Measurements from ENCODE around the gene DHRS12.

DNA sequence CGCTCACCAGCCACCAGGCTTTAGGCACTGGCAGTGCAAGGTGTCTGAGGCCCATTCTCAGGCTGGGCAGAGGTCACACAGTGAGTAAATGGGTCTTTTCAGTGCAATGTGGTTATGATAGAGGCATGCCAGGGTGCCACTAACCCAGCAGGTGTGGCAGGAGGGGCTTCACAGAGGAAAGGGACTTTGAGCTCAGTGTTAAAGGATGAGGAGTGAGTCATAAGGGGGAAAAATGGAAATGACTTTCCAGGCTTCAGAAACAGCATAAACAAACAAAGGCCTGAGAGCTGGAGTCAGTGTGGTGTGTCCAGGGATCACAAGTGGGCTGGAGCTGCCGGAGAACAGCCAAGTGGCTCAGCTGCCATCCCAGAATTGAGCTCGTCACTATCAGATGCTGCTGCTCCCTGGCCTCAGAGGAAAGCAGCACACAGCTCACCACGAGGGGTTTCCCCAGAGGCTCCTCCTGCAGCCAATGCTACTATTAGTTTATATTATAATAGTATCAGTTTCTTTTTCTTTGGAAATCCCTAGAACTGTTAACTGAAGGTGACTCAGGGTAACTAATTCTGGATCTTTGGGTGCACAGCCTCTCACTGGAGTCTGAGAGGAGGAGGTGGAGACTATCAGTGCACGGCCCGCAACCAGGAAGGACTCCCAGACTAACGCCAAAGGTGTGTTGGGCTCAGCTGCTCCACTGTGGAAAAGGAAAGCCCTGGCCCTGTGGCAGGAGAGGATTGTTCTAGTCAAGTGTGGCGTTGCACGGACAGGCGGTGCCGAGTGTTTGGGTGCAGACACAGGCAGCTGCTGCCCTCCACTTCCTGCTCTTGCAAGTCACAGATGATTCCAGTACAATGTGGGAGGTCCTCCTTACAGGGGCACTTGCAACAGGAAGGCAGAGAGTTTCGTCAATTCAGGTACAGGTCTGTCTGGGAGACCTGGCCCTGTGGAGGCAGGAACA is 39.5 kb downstream of the DHRS12 start:
- no peak for TF ChIP-seq GATA2 (IDR thresholded peaks at IDR 0.05; ENCODE audit: low read depth, low read length)
- no peak for TF ChIP-seq GATA3 (IDR thresholded peaks at IDR 0.05; ENCODE audit: low read depth, low read length)

Data from SH-SY5Y (cell line).